Uterus (tissue), 2 donors: ENCODE results near the gene COL27A1.

Source experiments
- POLR2A ChIP-seq, 2 donors: fragments of 450-650 bp; IDR thresholded peaks; one replicate each; pipeline ENCODE4 v1.6.1; 2016; ENCODE audit warnings: antibody characterized with exemption in 2 of 2, mild to moderate bottlenecking in 1 of 2, moderate library complexity in 1 of 2
- TF ChIP-seq, protein P1 (sequence below), 4 experiments: fragments of 200-600 bp in 2 of 4; fragments of 450-650 bp in 2 of 4; sonication (generic) in 2 of 4; IDR thresholded peaks; one replicate each; pipeline ENCODE4 v1.5.1; 2016 to 2019; ENCODE audit warnings: antibody characterized with exemption in 4 of 4, mild to moderate bottlenecking in 2 of 4, moderate library complexity in 1 of 4

DNA sequence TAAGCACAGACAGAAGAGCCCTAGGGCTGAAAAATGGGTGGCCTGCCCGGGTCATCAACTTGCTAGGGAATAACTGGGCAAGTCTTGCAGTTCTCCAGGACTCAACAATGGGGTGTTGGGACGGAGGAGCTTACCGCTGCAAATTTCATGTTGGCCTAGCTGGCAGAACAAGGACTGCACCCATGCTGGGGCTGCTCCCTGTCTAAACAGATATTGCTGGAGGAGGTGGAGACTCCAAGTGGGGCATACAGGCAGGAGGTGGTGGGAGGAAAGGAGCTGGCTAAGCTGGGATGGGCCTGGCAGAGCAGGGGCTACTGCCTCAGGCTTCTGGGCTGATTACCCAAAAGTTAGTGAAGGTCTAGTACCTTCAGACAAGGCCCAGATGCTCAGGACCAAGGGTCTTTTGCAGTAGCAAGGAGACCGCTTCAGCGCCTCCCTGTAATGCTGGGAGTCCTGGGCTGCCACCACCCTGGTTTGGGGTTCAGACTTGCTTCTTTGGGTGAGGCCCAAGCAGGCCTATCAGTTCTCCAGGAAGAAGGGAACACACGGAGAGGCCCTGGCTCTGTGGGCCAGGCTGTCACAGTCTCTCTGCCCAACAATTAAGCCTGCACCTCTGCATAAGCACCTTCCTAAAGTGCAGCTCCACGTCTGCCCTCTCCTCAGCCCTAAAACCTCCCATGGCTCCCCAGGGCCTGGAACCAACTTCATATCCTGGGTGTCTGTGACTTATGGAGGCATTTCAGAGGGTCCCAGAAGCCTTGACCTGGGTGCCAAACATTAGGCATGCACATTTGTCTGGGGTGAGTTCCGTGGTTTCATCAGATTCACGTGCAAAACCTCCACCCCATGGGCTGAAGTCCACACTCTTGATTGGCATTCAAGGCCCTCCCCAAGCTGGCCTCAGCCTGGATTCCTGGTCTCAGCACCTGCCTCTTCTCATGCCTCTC is 32.0 kb upstream of the COL27A1 start:
- TF ChIP-seq, protein P1, sequence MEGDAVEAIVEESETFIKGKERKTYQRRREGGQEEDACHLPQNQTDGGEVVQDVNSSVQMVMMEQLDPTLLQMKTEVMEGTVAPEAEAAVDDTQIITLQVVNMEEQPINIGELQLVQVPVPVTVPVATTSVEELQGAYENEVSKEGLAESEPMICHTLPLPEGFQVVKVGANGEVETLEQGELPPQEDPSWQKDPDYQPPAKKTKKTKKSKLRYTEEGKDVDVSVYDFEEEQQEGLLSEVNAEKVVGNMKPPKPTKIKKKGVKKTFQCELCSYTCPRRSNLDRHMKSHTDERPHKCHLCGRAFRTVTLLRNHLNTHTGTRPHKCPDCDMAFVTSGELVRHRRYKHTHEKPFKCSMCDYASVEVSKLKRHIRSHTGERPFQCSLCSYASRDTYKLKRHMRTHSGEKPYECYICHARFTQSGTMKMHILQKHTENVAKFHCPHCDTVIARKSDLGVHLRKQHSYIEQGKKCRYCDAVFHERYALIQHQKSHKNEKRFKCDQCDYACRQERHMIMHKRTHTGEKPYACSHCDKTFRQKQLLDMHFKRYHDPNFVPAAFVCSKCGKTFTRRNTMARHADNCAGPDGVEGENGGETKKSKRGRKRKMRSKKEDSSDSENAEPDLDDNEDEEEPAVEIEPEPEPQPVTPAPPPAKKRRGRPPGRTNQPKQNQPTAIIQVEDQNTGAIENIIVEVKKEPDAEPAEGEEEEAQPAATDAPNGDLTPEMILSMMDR (IDR thresholded peaks at IDR 0.05) = no peak
- no peak for TF ChIP-seq POLR2A (IDR thresholded peaks at IDR 0.05)
